ENCODE measurements around the gene DCDC1. TPM values are rescaled to one million over a fixed set of nuclear protein-coding genes. Genes with fewer than 3 reads are reported as not detected.

DCDC1 gene
- total RNA-seq, 1 experiment from 2014 or later: 2.2 TPM

GRCh38 chr11:31030138-31030792 is 339.3 kb downstream of the DCDC1 start:
- Histone ChIP-seq H3K9me2 (ENCODE audit: insufficient read depth) (no peaks in the 10 kb centered on the region), H3K4me1 (replicated peaks; ENCODE audit: insufficient read depth) (no peaks in the 10 kb centered on the region), H3K36me3 (ENCODE audit: low read depth) (no peaks in the 10 kb centered on the region), H4K20me1 (ENCODE audit: insufficient read depth) (no peaks in the 10 kb centered on the region), H3F3A (ENCODE audit: insufficient read depth, low read depth) (no peaks in the 10 kb centered on the region), H3K27me3 (ENCODE audit: insufficient read depth, low read depth) (no peaks in the 10 kb centered on the region), H3K79me2 (ENCODE audit: low read depth) (no peaks in the 10 kb centered on the region), H3K4me2 (no peak overlapping the region), H3K27ac (no peak overlapping the region), H3K4me3 (no peak overlapping the region), H2AFZ (no peak overlapping the region), H3K9me3 (ENCODE audit: insufficient read depth, low read depth) (no peaks in the 10 kb centered on the region)
- CTCF ChIA-PET: no interaction called here
- DNase-seq: no peak
- intact Hi-C loops (cut with micrococcal nuclease; ENCODE audit: unreplicated experiment): no loop called here
- TF ChIP-seq EZH2 (IDR thresholded peaks at IDR 0.05; ENCODE audit: low read depth): no peak
- TF ChIP-seq, protein P1, sequence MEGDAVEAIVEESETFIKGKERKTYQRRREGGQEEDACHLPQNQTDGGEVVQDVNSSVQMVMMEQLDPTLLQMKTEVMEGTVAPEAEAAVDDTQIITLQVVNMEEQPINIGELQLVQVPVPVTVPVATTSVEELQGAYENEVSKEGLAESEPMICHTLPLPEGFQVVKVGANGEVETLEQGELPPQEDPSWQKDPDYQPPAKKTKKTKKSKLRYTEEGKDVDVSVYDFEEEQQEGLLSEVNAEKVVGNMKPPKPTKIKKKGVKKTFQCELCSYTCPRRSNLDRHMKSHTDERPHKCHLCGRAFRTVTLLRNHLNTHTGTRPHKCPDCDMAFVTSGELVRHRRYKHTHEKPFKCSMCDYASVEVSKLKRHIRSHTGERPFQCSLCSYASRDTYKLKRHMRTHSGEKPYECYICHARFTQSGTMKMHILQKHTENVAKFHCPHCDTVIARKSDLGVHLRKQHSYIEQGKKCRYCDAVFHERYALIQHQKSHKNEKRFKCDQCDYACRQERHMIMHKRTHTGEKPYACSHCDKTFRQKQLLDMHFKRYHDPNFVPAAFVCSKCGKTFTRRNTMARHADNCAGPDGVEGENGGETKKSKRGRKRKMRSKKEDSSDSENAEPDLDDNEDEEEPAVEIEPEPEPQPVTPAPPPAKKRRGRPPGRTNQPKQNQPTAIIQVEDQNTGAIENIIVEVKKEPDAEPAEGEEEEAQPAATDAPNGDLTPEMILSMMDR (conservative IDR thresholded peaks at IDR 0.05): no peak
- BruUV-seq (replicated peaks): no TSS peak
- POLR2A ChIA-PET (ENCODE audit: unreplicated experiment): no interaction called here

GRCh38 chr11:31026315-31026714 is 343.2 kb downstream of the DCDC1 start:
- Histone ChIP-seq H3K36me3 (ENCODE audit: low read depth) (no peaks in the 10 kb centered on the region), H3K9me2 (ENCODE audit: insufficient read depth) (no peaks in the 10 kb centered on the region), H3K27me3 (ENCODE audit: insufficient read depth, low read depth) (no peaks in the 10 kb centered on the region), H3K9me3 (ENCODE audit: insufficient read depth, low read depth) (no peaks in the 10 kb centered on the region), H4K20me1 (ENCODE audit: insufficient read depth) (no peaks in the 10 kb centered on the region), H3K79me2 (ENCODE audit: low read depth) (no peaks in the 10 kb centered on the region), H3F3A (ENCODE audit: insufficient read depth, low read depth) (no peaks in the 10 kb centered on the region), H3K4me2 (no peak overlapping the region), H3K27ac (no peak overlapping the region), H2AFZ (no peak overlapping the region), H3K4me1 (replicated peaks; ENCODE audit: insufficient read depth) (no peaks in the 10 kb centered on the region), H3K4me3 (no peak overlapping the region)
- intact Hi-C loops (cut with micrococcal nuclease; ENCODE audit: unreplicated experiment): no loop called here
- BruUV-seq (replicated peaks): no TSS peak
- CTCF ChIA-PET: no interaction called here
- TF ChIP-seq EZH2 (IDR thresholded peaks at IDR 0.05; ENCODE audit: low read depth): no peak
- TF ChIP-seq, protein P1 (conservative IDR thresholded peaks at IDR 0.05): no peak
- POLR2A ChIA-PET (ENCODE audit: unreplicated experiment): no interaction called here
- DNase-seq: no peak

DNA sequence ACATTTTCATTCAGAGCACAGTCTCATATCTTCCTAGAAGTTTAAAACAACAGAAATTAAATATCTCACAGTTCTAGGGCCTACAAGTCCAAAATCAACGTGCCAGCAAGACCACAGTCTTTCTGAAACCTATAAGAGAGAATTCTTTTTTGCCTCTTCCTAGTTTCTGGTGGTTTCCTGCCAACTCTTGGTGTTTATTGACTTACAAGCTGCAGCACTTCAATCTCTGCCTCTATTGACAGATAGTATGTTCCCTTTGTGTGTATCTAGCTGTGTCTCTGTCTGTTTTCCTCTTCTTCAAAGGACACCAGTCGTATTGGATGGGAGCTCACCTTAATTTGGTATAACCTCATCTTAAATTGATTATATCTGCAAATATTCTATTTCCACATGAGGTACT is 347.5 kb downstream of the DCDC1 start:
- ChIA-PET POLR2A (ENCODE audit: unreplicated experiment) (no interaction called here), CTCF (no interaction called here)
- Histone ChIP-seq H3K27me3 (ENCODE audit: insufficient read depth, low read depth) (no peaks in the 10 kb centered on the region), H3K36me3 (ENCODE audit: low read depth) (no peaks in the 10 kb centered on the region), H2AFZ (no peak overlapping the region), H3K4me2 (no peak overlapping the region), H3K27ac (no peak overlapping the region), H3K79me2 (ENCODE audit: low read depth) (no peaks in the 10 kb centered on the region), H3F3A (ENCODE audit: insufficient read depth, low read depth) (no peaks in the 10 kb centered on the region), H3K9me3 (ENCODE audit: insufficient read depth, low read depth) (no peaks in the 10 kb centered on the region), H3K4me1 (replicated peaks; ENCODE audit: insufficient read depth) (no peaks in the 10 kb centered on the region), H4K20me1 (ENCODE audit: insufficient read depth) (no peaks in the 10 kb centered on the region), H3K4me3 (no peak overlapping the region), H3K9me2 (ENCODE audit: insufficient read depth) (peaks cover 3% of the 10 kb centered on the region; the same call in 1 of the 2 replicates)
- intact Hi-C loops (cut with micrococcal nuclease; ENCODE audit: unreplicated experiment): no loop called here
- DNase-seq: no peak
- no TSS peak for BruUV-seq (replicated peaks)
- TF ChIP-seq EZH2 (IDR thresholded peaks at IDR 0.05; ENCODE audit: low read depth): no peak
- TF ChIP-seq, protein P1 (conservative IDR thresholded peaks at IDR 0.05): no peak
